LHCN-M2 (cell line): ENCODE data around the gene SEMA3D. TPM values are rescaled to one million over a fixed set of nuclear protein-coding genes. Genes with fewer than 3 reads are reported as not detected.

ENCODE experiments used
- DNase-seq: peaks from one replicate; pipeline ENCODE4 v3.0.0-alpha.2; 2012; ENCODE audit warnings: low read depth
- polyA plus RNA-seq: library from polyadenylated mRNA; unstranded; fragments of >200 nt; gene quantifications from one replicate; pipeline ENCODE4 v1.2.1, GENCODE V29; 2012; ENCODE audit warnings: missing spikeins
- total RNA-seq: library from RNA; depleted of rRNA; stranded (reverse); fragments of >200 nt; gene quantifications from 2 replicates; pipeline ENCODE4 v1.2.3, GENCODE V29; 2014; rRNA removed

The SEMA3D gene
- under 0.01 TPM in 1 of 2 replicates, not detected in the other for total RNA-seq
- polyA plus RNA-seq = not detected

DNA sequence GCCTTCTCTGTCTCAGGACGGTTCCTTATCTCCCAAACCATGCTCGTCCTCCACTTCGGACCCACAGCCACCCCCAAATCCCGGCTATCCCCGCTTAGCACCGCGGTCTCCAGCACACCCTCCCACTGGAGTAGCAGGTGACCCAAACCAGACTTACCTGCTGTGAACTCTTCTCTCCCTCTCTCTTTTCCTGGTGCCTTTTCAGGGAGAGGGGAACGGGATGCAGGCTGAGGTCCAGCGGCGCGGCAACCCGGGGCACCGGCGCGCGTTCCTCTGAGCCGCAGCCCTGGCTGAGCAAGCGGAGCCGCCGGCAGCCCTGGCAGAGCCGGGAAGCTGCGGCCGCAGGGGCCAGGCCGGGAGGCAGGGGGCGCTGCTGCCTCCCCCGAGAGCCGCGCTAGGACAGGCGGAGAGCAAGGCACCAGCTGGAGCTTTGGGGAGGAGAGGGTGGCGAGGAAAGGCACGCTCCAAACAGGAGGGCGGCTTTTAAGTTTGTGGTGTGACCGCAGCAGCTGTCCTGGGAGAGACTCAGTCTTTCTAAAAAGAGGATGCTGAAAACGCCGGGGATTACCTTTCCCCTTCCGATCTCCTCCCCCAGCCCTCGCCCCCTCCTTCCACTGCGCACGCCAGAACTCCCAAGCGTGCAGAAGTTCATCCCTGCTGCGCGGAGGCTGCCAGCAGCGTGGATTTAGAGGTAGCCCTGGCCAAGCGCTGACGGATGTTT lies at the start of gene SEMA3D:
Gene SEMA3D (minus strand): TSS at position 536 of the 721 bp plus-strand sequence. CDS start 65,165 bp downstream, outside the sequence.
- peak; percentile 80 for DNase-seq

DNA sequence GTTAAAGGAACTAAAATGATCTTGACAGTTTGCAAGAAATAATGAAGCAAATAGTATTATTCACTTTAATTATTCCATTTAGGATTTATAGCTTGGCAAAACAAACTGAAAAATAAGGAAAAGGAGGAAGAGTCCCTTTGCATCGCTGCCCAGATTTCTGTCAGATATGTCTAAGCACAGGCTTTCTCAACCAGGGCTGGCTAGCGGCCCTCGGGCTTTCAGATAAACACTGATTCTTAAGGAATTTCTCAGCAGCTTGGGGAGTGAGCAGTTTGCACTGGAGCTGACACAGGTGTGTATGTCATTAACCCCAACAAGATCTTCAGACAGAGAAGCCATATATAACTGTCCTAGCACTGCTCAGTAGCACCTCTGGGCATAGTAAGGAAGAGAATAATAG lies 47.9 kb upstream of the SEMA3D start:
- no peak for DNase-seq

DNA sequence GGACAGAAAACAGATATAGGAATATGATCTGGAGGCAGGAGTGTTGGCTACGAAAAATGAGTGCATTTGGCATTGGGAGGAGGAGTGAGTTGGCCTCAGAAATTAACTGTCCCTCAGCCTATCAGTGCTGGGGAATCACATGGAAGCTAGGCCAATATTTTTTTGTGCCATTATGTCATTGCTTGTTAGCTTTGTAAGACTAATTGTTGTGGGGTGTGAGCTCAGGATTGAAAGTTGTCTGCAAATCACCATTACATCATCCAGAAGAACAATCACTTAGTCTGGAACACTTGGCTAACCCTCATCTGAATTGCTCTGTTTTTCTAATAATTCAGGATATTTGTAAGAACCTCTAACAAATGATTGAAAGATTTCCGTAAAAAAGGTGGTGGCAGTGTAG lies 45.2 kb upstream of the SEMA3D start:
- DNase-seq = no peak

DNA sequence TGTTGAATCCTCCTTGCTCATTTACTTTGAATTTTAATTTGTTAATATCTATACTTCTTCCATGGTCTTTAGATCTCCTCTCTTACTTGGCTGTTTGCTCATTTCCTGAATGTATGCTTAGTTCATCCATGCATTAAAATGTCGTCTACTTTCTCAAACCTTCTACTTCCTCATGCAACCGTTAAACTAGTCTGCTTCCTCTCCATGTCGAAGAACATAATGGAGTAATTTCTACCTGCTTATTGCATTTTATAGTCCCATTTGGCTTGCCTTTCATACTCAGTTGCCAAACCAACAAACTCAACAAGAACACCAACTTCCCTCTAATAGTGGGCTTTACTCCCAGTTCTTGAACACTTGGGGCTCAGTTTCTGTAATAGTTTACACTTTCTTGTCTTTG lies 43.8 kb upstream of the SEMA3D start:
- no peak for DNase-seq

DNA sequence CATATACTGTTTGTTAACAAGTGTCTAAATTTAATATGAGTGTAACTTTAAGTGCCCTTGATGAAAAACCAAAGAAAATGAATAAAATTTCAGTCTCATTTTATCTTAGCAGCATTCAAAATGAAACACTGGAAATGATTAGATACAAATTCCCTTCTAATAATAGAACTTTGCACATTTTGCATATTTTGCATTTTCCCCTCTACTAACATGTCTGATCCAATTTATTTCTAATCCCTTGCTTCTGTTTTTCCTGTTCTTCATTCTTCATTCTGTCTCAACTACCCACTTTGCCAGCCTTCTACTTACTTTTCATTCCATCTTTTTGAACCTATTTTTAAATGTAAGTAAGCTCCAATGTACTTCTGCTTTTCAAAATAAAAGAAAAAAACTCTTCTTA lies 42.7 kb upstream of the SEMA3D start:
- no peak for DNase-seq

DNA sequence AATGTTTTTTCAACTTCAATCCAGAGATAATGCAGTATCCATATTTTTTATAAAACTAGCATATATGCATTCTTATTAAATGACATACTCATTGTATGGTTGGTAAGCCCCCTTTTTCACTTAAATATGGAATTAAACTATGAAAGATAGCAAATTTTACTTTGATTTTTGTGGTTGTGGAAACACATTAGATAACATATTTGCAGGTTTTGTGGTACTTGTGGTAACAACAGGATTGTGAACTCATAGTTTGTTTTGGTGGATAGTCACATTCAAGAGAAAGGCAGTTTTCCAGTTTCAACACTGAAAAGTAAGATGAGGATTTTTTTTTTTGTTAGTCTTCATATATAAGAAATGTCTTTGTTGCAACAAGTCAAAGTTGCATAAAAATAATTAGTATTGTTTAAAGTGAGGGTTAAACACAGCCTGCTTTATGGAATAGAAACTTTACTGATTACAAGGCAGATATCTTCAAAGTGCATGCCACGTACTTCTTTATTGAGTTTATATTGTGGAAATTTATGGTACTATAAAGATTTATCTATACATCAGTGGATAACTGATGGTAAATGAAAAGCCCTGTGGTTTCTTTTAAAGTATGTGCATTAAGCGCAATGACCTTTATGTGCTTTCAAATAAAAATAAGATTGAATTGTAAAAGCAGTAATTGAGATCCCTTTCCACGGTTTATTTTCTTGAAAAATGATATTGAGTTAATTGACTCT lies 39.7 kb upstream of the SEMA3D start:
- no peak for DNase-seq

DNA sequence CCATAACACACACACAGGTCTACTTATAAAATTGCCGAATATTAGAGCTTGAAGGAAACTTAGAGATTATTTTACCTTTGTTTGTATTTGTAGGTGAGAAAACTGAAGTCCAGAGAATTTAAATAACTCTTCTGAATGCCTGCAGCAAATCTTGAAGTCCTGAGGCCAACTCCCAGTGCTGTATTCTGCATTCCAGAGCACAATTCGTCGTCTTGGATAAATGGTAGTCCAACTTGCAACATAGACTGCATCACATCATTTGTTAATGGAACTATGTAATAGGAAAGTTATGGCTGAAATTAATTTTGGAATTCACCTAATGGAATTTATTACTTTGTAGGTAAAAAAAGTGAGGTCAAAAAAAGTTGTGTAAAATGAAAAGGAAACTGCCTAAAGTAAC lies 37.3 kb upstream of the SEMA3D start:
- no peak for DNase-seq

DNA sequence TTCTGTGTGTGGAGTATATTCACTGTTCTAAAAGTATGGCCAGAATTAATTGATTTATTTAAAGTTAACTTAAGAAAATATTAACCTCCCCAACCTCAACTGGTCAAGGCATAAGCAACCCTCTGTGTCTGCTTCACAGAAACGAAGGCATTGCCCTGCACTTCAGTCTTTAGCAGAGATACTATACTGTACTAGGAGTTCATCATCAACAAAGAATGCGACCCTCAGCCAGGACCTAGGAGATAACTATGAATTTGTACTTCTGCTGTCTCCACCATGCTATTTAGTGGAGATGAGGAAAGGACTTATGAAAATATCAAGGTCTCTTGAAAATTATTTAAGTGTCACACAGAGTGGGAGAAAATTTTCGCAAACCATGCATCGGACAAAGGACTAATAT lies 35.7 kb upstream of the SEMA3D start:
- DNase-seq = no peak

DNA sequence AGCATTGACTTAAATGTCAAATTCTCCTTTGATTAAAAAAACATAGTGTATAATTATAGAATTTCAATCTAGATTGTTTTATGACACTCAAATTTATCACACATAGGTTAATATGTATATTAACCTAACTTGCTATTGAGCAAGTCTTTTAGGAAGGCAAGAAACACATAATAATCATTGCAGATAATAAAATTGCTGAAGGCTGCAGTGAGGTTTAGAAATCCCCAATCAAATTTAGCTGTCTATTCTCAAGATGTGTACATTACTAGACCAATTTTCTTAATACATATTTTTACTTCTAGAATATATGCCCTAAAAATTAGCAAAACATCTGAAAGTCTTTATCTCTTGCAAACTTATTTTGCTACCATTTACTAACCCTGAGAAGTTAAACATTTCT lies 34.9 kb upstream of the SEMA3D start:
- no peak for DNase-seq

DNA sequence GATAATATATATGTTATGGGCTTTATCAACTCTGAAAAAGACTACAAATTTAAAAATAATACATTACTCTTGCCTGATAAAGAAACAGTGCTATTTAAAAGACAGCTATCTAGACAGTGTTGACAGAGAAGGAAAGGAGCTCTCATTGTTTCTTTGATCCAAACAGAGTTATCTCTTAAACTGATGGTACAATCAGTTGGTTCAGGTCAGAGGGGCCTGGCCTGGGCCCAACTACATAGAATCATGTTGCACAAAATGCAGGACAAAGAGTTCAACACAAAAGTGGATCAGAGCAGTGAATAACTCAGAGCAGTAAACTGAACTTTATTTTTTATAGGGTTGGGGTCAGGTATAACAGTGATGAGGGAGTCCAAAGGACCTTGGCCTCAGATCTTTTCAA lies 33.8 kb upstream of the SEMA3D start:
- no peak for DNase-seq

DNA sequence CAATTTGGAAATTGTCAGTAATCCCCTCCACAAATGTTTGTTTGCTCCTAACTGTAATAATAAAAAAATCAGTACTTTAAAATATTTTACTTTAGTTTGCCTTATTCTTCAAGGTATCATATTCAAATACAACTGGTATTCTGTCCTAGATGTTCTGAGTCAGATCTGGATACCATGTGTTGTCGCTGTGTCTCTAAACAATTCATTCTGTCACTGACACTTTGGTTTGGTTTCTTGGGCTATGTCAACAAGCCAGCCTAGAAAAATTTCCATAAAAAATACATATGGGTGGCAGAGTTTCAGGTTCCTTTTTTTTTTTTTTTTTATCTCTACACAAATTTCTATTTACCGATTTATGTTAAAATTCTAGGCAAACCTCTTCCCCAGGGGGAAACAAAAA lies 33.2 kb upstream of the SEMA3D start:
- no peak for DNase-seq

DNA sequence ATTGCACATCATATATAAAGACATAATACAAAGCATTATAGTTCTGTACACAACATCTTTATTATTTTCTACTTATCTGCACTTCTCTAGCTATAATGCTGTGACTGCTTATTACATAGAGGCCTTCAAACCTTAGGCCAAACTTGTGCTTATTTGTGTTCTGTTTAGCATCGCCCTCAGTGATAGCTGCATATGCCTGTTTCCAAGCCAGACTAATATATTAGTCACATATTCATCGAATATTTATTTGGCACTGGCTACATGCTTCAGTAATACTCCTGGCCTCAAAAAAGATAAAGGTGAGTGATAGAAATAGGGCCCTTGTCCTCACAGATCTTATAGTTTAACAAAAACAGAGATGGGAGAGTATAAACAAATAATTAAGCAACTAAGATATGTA lies 30.2 kb upstream of the SEMA3D start:
- no peak for DNase-seq

DNA sequence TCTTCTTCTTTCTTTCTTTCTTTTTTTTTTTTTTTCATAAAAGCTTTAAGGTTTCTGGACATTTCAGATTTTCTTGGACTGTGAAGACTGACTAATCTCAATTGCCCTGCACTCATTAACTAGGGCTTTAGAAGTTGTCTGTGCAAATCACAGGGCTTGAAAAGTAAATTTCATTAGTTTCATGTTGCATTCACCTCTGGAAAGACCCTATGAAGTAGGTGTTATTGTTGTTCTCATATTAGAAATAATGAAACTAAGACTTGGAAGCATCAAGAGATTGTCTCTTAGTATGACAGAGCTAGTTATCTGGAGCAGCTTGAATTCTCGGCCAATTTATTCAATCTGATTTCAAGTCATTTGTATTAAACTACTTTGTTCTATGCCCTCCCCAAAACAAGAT lies 28.2 kb upstream of the SEMA3D start:
- DNase-seq = no peak

DNA sequence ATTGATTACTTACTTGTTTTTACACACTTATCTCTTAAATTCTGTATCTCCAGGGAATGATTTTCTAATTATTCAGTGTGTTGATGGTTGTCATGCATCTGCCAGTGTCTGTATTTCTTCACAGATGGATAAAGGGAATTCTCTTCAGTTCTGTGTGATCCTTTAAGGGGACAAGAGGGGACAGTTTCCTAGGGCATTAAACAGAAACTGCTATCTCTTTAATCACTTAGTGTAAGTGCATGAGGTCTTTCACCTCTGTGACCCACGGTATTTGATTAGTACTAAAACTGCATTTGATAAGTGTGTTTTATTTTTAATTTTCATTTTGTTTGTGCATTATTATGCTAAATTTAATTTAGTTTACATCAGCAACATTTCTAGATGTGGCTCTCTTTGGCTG lies 26.6 kb upstream of the SEMA3D start:
- DNase-seq = no peak

DNA sequence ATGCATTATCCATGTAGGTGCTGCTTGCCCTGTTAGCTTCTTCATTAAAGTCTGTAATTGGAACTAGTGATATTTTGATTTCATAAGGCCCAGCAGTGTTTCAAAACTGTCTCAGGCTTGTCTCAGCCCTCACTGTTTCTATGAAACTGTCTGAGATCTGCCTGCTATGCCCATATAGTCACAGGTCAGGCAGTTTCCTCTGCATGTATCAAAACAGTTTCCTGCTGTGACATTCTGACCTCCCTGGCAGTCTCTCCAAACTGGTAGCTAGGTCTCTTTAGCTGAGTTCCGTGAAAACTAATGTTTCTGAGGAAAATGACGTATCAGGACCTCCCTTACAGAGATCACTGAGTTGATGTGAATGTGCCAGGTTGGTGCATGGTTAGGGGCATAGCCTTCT lies 18.9 kb upstream of the SEMA3D start:
- no peak for DNase-seq

DNA sequence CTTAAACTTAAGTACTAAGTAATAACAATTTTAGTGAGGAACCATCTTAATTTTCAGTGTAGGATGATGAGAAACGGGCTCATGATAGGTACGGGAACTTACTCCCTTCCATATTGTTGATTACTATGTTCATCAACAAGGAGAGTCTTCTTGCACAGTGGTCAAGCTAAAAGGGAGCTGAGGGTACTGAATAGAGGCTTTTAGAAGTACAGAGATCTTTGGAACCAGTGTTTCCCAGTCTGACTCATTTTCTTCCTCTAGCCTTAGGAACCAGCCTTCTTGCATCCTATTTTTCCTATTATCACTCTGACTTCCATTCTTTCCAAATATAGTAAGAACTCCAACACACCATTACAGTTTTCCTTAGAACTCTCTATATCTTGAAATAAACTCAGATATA lies 17.6 kb upstream of the SEMA3D start:
- DNase-seq = no peak

DNA sequence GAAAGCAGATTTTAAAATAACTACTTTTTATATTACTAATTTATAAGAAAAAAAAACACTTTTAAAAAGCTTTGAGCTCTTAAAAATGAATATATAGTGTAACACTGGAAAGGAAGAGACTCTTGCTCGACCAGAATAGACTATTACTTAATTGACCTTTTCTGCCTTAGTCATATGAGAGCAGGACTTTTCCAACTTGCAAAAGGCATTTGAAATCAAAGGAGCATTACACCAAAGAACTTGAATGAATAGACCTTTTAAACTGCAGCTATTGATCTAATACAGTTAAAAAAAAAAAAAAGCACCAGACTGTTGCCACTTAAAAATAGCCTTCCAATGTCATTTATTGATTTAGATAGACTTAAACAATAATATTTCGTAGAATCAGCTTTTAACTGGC lies 17.2 kb upstream of the SEMA3D start:
- DNase-seq = no peak

DNA sequence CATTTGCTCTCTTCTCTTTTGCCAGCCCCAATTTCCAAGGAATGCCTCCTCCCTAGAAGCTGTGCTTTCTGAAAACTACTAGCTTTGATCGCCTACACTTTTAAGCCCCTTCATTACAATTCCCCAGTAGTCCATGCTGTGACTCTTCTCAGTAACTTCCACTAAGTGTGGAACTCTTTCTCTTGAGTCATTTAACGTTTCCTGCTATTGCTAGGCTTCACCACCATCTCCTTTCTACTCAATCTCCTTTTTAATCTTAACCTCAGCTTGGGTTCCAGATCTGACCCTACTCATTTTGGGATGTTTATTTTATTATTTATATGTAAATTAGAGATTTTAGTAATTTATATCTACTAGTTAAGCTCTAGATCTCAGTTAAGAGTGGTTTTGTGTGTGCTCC lies 14.4 kb upstream of the SEMA3D start:
- DNase-seq = no peak

DNA sequence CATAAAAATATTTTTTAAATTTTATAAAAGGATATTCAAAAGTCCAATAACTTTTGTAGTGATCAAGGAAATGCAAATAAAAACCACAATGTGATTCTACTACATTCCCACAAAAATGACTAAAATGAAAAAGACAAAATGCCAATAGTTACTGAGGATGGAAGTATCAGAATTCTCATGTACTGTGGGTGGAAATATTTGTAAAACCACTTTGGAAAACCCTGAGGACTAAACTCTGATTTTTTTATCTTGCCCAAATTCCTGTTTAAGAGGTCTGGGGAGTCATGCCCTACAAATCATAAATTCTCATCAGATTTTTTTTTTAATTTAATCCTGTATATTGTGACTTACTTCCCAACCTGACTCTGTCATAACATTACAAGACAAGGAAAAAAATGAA lies 9.8 kb upstream of the SEMA3D start:
- DNase-seq = no peak

DNA sequence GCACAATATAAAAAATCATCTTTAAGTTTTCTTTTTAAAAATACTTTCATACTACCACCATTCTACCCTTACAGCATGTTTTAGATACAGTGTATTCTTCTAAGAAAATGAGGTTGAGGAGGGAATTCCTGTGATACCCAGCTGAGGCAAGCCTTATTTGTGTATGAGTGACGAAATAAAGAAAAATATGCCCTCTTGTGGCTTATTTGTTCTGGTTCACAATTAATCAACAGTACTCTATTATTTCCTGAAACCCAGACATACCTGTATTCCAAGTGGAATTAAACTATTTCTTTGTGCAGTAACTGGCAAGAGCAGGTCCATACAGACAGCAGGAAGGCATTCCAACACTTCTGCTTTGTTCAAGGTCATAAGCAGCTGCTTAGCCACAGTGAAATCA lies 4.5 kb upstream of the SEMA3D start:
- peak; percentile 19 for DNase-seq

DNA sequence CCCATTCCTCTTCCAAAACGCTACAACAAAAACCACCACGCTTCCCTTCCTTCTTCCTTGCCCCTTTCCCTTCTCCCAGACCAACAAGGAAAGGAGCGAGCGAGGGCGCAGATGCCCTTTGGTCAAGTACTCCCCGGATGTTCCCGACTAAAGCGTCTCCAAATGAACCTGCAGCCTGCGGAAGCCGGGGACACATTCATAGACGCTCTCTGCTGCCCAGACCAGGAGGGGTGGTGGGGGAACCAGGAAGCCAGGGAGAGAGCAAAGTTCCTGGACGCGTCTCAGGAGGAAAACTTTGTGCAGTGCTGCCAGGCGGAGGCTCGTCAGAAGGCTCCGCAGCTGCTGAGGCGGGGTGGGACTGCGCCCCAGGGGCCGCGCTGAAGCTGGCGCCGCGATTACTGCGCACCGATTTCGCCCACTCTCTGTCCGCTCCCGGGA lies 754 bp downstream of the SEMA3D start:
- DNase-seq = peak; percentile 14

DNA sequence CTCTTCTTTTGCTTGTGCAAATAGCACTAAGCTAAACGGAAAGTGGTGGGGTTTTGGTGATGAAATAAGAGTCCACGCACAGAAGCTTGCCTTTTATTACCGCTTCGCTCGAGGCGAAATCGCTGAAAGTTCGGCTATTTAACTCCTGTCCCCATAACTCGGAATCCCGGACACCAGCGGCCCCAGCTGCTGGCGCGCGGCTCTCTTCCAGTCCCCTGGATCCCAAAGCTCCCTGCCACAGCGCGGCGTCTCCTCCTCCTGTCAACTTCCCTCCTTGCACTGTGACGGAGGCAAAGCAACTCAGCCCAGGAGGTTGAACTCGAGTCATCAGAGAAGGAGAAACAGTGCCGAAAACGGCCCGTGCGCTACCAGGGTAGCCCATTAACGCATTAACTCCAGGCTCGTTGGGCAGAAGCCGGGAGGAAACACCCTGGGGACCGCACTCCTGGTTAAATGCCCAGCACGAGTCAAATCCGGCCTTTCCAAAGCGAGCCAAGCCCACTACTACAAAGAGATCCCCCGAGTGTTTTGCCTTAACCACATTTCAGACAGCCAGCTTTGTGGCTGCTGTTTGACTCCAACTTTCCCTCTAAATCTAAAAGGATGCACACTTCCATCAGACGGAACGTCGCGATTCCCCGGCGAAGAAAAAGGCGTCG lies 1.3 kb downstream of the SEMA3D start:
- peak; percentile 14 for DNase-seq
